Measurements from ENCODE around the gene EZH1.

EZH1 gene

DNA sequence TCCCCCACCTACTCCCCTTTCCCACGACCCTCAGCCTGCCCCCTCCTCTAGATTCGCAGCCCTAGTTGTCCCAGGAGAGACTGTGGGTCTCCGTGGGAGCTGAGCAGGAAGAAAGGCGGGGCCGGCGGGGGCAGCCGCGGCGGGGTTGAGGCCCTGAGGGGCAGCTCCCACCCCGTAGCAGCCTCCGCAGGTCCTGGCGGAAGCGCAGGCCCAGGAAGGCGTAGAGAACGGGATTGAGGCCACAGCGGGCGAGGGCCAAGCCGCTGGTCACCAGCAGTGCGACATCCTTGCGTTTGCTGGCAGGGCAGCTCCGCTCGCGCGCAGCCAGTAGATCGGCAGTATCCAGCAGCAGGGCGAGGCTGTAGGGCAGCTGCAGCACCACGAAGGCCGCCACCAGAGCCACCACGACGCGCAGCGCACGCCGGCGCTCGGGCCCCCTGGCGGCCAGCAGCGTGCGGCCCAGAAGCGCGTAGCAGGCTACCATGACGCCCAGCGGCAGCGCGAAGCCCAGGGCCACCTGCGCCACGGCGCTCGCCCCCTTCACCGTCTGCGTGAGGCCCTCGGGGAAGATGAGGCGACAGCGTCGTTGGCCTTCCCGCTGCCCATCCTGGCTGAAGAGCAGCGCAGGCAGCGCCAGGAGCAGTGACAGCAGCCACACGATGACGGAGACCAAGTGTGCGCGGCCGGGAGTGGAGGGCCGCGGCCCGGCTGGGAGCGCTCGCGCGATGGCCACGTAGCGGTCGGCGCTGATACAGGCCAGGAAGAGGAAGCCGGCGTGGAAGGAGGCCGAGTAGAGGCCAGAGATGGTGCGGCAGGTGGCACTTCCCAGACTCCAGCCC, 65.1 kb downstream of the EZH1 start:
- TF ChIP-seq SIN3A (IDR thresholded peaks at IDR 0.05; ENCODE audit: borderline replicate concordance, insufficient read depth, low read length) (no peak), TAF1 (IDR thresholded peaks at IDR 0.05; ENCODE audit: borderline replicate concordance, insufficient read depth, low read length) (no peak), REST (IDR thresholded peaks at IDR 0.05; ENCODE audit: insufficient read depth in 1 of 2, low read depth in 2 of 2, low read length in 2 of 2) (no peak), POLR2AphosphoS5 (IDR thresholded peaks at IDR 0.05; ENCODE audit: low read depth, low read length) (no peak), FOXP2 (optimal IDR thresholded peaks at IDR 0.05; ENCODE audit: borderline replicate concordance, extremely low read depth, extremely low read length, insufficient read depth) (no peak)

GRCh38 chr17:42678951-42679491, 65.8 kb downstream of the EZH1 start:
- TF ChIP-seq FOXP2 (optimal IDR thresholded peaks at IDR 0.05; ENCODE audit: borderline replicate concordance, extremely low read depth, extremely low read length, insufficient read depth) (no peak), POLR2AphosphoS5 (IDR thresholded peaks at IDR 0.05; ENCODE audit: low read depth, low read length) (no peak), SIN3A (IDR thresholded peaks at IDR 0.05; ENCODE audit: borderline replicate concordance, insufficient read depth, low read length) (no peak), REST (IDR thresholded peaks at IDR 0.05; ENCODE audit: insufficient read depth in 1 of 2, low read depth in 2 of 2, low read length in 2 of 2) (no peak), TAF1 (IDR thresholded peaks at IDR 0.05; ENCODE audit: borderline replicate concordance, insufficient read depth, low read length) (no peak)

- TF ChIP-seq TAF1 (IDR thresholded peaks at IDR 0.05; ENCODE audit: borderline replicate concordance, insufficient read depth, low read length) (peak; percentile 73; the same call in 1 of the 2 replicates), FOXP2 (optimal IDR thresholded peaks at IDR 0.05; ENCODE audit: borderline replicate concordance, extremely low read depth, extremely low read length, insufficient read depth) (no peak), SIN3A (IDR thresholded peaks at IDR 0.05; ENCODE audit: borderline replicate concordance, insufficient read depth, low read length) (peak; percentile 5; the same call in 1 of the 2 replicates), REST (IDR thresholded peaks at IDR 0.05; ENCODE audit: insufficient read depth in 1 of 2, low read depth in 2 of 2, low read length in 2 of 2) (peak in 1 of 2 experiments; percentile 48; a peak in 1 of 4 replicates), POLR2AphosphoS5 (IDR thresholded peaks at IDR 0.05; ENCODE audit: low read depth, low read length) (peak; percentile 88)
Observed at GRCh38 chr17:42677921-42678781, 66.7 kb downstream of the EZH1 start.

DNA sequence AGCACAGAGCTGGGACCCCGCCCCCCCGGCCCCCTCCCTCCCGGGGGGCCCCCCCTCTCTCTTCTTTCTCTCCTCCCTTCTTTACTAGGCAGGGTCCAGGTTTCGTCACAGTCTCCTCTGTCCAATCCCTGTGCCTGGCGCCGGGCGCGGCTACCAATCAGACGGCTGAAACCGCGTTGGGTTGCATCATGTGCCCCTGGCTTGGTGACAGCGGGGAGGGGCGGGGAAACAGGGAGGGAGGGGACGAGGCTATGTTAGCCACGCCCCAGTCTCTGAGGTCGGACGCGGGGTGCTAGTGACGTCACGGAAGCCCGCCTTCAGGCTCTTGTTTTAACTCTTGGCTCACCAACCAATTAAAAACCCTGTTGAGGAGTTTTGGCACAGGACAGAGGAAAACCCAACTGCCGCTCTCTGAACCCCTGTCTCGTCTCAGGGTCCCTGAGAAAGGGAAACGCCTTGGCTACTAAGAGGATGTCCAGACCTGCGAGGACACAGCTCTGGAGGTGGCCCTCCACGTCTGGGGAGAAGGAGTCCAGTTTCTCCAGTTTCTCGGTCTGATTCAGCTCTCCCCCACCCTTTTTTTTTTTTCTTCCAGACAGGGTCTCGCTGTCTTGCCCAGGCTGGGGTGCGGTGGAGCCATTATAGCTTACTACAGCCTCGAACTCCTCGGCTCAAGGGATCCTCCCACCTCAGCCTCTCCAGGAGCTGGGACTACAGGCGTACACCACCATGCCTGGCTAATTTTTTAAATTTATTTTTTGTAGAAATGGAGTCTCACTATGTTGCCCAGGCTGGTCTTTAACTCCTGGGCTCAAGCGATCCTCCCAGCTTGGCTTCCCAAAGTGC, 67.6 kb downstream of the EZH1 start:
- no peak for TF ChIP-seq POLR2AphosphoS5 (IDR thresholded peaks at IDR 0.05; ENCODE audit: low read depth, low read length)
- no peak for TF ChIP-seq REST (IDR thresholded peaks at IDR 0.05; ENCODE audit: insufficient read depth in 1 of 2, low read depth in 2 of 2, low read length in 2 of 2)
- TF ChIP-seq FOXP2 (optimal IDR thresholded peaks at IDR 0.05; ENCODE audit: borderline replicate concordance, extremely low read depth, extremely low read length, insufficient read depth), result no peak
- no peak for TF ChIP-seq SIN3A (IDR thresholded peaks at IDR 0.05; ENCODE audit: borderline replicate concordance, insufficient read depth, low read length)
- TF ChIP-seq TAF1 (IDR thresholded peaks at IDR 0.05; ENCODE audit: borderline replicate concordance, insufficient read depth, low read length), result no peak
